WTC11 (cell line): ENCODE measurements around the gene SHKBP1. TPM values are rescaled to one million over a fixed set of nuclear protein-coding genes. Genes with fewer than 3 reads are reported as not detected.

ENCODE experiments used
- ATAC-seq: fragments of 200-7000 bp; cut with Tn5 transposase; 2 replicates; pipeline ENCODE4 v1.10.0; 2021; ENCODE audit warnings: mild to moderate bottlenecking, moderate library complexity
- CTCF ChIA-PET: fragments of 300-600 bp; sonication (Branson Sonifier 250); formaldehyde crosslinking; loops from one replicate; lab custom pipeline; 2021; ENCODE audit warnings: antibody characterized with exemption; lab: Charles Lee
- POLR2A ChIA-PET: fragments of 350-600 bp; sonication (Branson Sonifier 250); formaldehyde crosslinking; loops from one replicate; lab custom pipeline; 2021; ENCODE audit warnings: antibody characterized with exemption; lab: Charles Lee
- DNase-seq: peaks from one replicate; pipeline ENCODE4 v3.0.0; 2021; ENCODE audit warnings: low spot score
- H3K27ac Mint-ChIP-seq: 2 replicates; pipeline ENCODE4 v1.8.0; 2021; ENCODE audit warnings: mixed read lengths
- H3K27me3 Mint-ChIP-seq: 2 replicates; pipeline ENCODE4 v1.8.0; 2021; ENCODE audit warnings: low read depth, mild to moderate bottlenecking, moderate library complexity, mixed read lengths
- H3K36me3 Mint-ChIP-seq: 2 replicates; pipeline ENCODE4 v1.8.0; 2021; ENCODE audit warnings: mixed read lengths
- H3K4me1 Mint-ChIP-seq: 2 replicates; pipeline ENCODE4 v1.8.0; 2022; ENCODE audit warnings: mixed read lengths
- H3K4me3 Mint-ChIP-seq: 2 replicates; pipeline ENCODE4 v1.8.0; 2021; ENCODE audit warnings: mild to moderate bottlenecking, moderate library complexity, mixed read lengths
- H3K9me3 Mint-ChIP-seq: 2 replicates; pipeline ENCODE4 v1.8.0; 2021; ENCODE audit warnings: mixed read lengths
- ARID4B ChIP-seq: sonication (generic); formaldehyde crosslinking; IDR thresholded peaks from 2 replicates; pipeline ENCODE4 v1.8.0; 2023; ENCODE audit warnings: missing genetic modification reagents, mild to moderate bottlenecking, borderline replicate concordance
- CREM ChIP-seq: sonication (generic); formaldehyde crosslinking; IDR thresholded peaks from 2 replicates; pipeline ENCODE4 v1.8.1; 2022; ENCODE audit warnings: mild to moderate bottlenecking, missing genetic modification reagents, moderate library complexity
- E2F5 ChIP-seq: sonication (generic); formaldehyde crosslinking; IDR thresholded peaks from 2 replicates; pipeline ENCODE4 v1.8.1; 2022; ENCODE audit warnings: mild to moderate bottlenecking, moderate library complexity, missing genetic modification reagents
- ETV6 ChIP-seq: sonication (generic); formaldehyde crosslinking; IDR thresholded peaks from 2 replicates; pipeline ENCODE4 v1.8.1; 2022; ENCODE audit warnings: mild to moderate bottlenecking, missing genetic modification reagents
- FOXK1 ChIP-seq: sonication (generic); formaldehyde crosslinking; IDR thresholded peaks from 2 replicates; pipeline ENCODE4 v1.8.0; 2022; ENCODE audit warnings: mild to moderate bottlenecking, moderate library complexity, missing genetic modification reagents
- FOXP1 ChIP-seq: sonication (generic); formaldehyde crosslinking; IDR thresholded peaks from 2 replicates; pipeline ENCODE4 v1.8.0; 2022; ENCODE audit warnings: missing genetic modification reagents, mild to moderate bottlenecking, moderate library complexity, borderline replicate concordance
- GABPB1 ChIP-seq: sonication (generic); formaldehyde crosslinking; IDR thresholded peaks from 2 replicates; pipeline ENCODE4 v1.8.1; 2023; ENCODE audit warnings: mild to moderate bottlenecking, missing genetic modification reagents
- GTF2I ChIP-seq: fragments of 250-450 bp; sonication (Bioruptor Pico); conservative IDR thresholded peaks from 2 replicates; pipeline ENCODE4 v1.4.0; 2021; ENCODE audit warnings: mild to moderate bottlenecking
- HMGXB4 ChIP-seq: sonication (generic); formaldehyde crosslinking; IDR thresholded peaks from 2 replicates; pipeline ENCODE4 v1.8.1; 2023; ENCODE audit warnings: mild to moderate bottlenecking, moderate library complexity, missing genetic modification reagents
- MLX ChIP-seq: sonication (generic); formaldehyde crosslinking; IDR thresholded peaks from 2 replicates; pipeline ENCODE4 v1.8.1; 2023; ENCODE audit warnings: mild to moderate bottlenecking, missing genetic modification reagents, moderate library complexity
- NFATC4 ChIP-seq: fragments of 250-450 bp; sonication (Bioruptor Pico); IDR thresholded peaks from 2 replicates; pipeline ENCODE4 v1.9.0; 2021; ENCODE audit warnings: mild to moderate bottlenecking
- NFE2L1 ChIP-seq: sonication (generic); formaldehyde crosslinking; IDR thresholded peaks from 2 replicates; pipeline ENCODE4 v1.8.1; 2023; ENCODE audit warnings: missing genetic modification reagents
- PRDM15 ChIP-seq: sonication (generic); formaldehyde crosslinking; IDR thresholded peaks from 2 replicates; pipeline ENCODE4 v1.8.0; 2022; ENCODE audit warnings: missing genetic modification reagents
- SP1 ChIP-seq: sonication (generic); formaldehyde crosslinking; conservative IDR thresholded peaks from 2 replicates; pipeline ENCODE4 v1.8.1; 2022; ENCODE audit warnings: missing genetic modification reagents
- TEAD1 ChIP-seq: sonication (generic); formaldehyde crosslinking; IDR thresholded peaks from 2 replicates; pipeline ENCODE4 v1.8.0; 2022; ENCODE audit warnings: mild to moderate bottlenecking, missing genetic modification reagents
- ZBTB21 ChIP-seq: sonication (generic); formaldehyde crosslinking; IDR thresholded peaks from 2 replicates; pipeline ENCODE4 v1.8.1; 2023; ENCODE audit warnings: mild to moderate bottlenecking, missing genetic modification reagents, borderline replicate concordance
- ZNF121 ChIP-seq: sonication (generic); formaldehyde crosslinking; IDR thresholded peaks from 2 replicates; pipeline ENCODE4 v1.8.0; 2023; ENCODE audit warnings: missing genetic modification reagents
- total RNA-seq: library from RNA; stranded (reverse); gene quantifications from 3 replicates; pipeline ENCODE4 v1.2.3, GENCODE V29; 2021

SHKBP1 gene
- total RNA-seq, 1 experiment from 2014 or later = 71.7 TPM

- peak; percentile 97 for TF ChIP-seq PRDM15 (CRISPR knock-in tag)
- 0 out of 2 replicates have a peak, but pooled peaks have one; percentile 7 for TF ChIP-seq ETV6 (CRISPR knock-in tag)
- no peak for TF ChIP-seq ARID4B
- peak; percentile 95 for TF ChIP-seq GTF2I (CRISPR knock-in tag)
- no peak for TF ChIP-seq ZBTB21 (CRISPR knock-in tag)
- no peak for TF ChIP-seq GABPB1 (CRISPR knock-in tag)
These were observed 27.5 kb downstream of the SHKBP1 start (continued) for GRCh38 chr19:40604171-40604646.

- no peak overlapping the region for H3K27ac Mint-ChIP-seq
- peaks cover 90% of the 10 kb centered on the region for H3K27me3 Mint-ChIP-seq
- H3K36me3 Mint-ChIP-seq = no peaks in the 10 kb centered on the region
- POLR2A ChIA-PET = interaction anchor here (1.3 to 3.9 kb wide), 2 partner anchors 9 to 26 kb away, joined by 3 to 39 read pairs; no protein-coding TSS in a partner anchor
- peaks cover 49% of the 10 kb centered on the region for H3K4me1 Mint-ChIP-seq
- DNase-seq (no peak), ATAC-seq (no peak)
- CTCF ChIA-PET = interaction anchor here (1.0 to 7.7 kb wide), 23 partner anchors 10 to 160 kb away, joined by 3 to 101 read pairs (median 13); partner anchors contain the start of gene BLVRB
- TF ChIP-seq GTF2I (CRISPR knock-in tag) = 0 out of 2 replicates have a peak, but pooled peaks have one; percentile 3
- peak; percentile 96 for TF ChIP-seq ZNF121 (CRISPR knock-in tag)
- no peak for TF ChIP-seq SP1 (CRISPR knock-in tag)
- H3K9me3 Mint-ChIP-seq = no peaks in the 10 kb centered on the region
- H3K4me3 Mint-ChIP-seq = peak overlapping the region; percentile 77
These were observed 28.1 kb downstream of the SHKBP1 start for GRCh38 chr19:40604647-40605215.

GRCh38 chr19:40605216-40605971 is 28.7 kb downstream of the SHKBP1 start:
- CTCF ChIA-PET = interaction anchor here (0.5 to 7.7 kb wide), 14 partner anchors 9 to 156 kb away, joined by 3 to 101 read pairs (median 6); partner anchors contain the start of gene BLVRB
- peaks cover 90% of the 10 kb centered on the region for H3K27me3 Mint-ChIP-seq
- no peaks in the 10 kb centered on the region for H3K36me3 Mint-ChIP-seq
- POLR2A ChIA-PET = interaction anchor here (1.0 to 3.9 kb wide), 2 partner anchors 9 to 145 kb away, joined by 3 to 39 read pairs; partner anchors contain the start of gene ACTMAP
- peaks cover 52% of the 10 kb centered on the region for H3K4me1 Mint-ChIP-seq
- H3K9me3 Mint-ChIP-seq = no peaks in the 10 kb centered on the region
- H3K27ac Mint-ChIP-seq = peak overlapping the region; percentile 84
- DNase-seq = peak; percentile 66
- peak; percentile 1; the same call in 1 of the 2 replicates for ATAC-seq
- H3K4me3 Mint-ChIP-seq = peak overlapping the region; percentile 77
- TF ChIP-seq SP1 (CRISPR knock-in tag) = peak; percentile 57; the same call in 1 of the 2 replicates
- TF ChIP-seq TEAD1 = 0 out of 2 replicates have a peak, but pooled peaks have one; percentile 21
- TF ChIP-seq NFATC4 (CRISPR knock-in tag) = no peak
- no peak for TF ChIP-seq CREM (CRISPR knock-in tag)
- TF ChIP-seq HMGXB4 (CRISPR knock-in tag) = peak; percentile 42; the same call in 1 of the 2 replicates
- TF ChIP-seq FOXP1 = peak; percentile 84
- peak; percentile 64; the same call in 1 of the 2 replicates for TF ChIP-seq E2F5 (CRISPR knock-in tag)
- TF ChIP-seq FOXK1 (CRISPR knock-in tag) = peak; percentile 56; the same call in 1 of the 2 replicates
- 0 out of 2 replicates have a peak, but pooled peaks have one; percentile 48 for TF ChIP-seq NFE2L1
- no peak for TF ChIP-seq MLX (CRISPR knock-in tag)
